Brain microvascular endothelial cell (primary cell): ENCODE measurements around the gene JAG1.

ENCODE experiments used
- DNase-seq: peaks from one replicate; pipeline ENCODE4 v3.0.0-alpha.2; 2020
- H3K27ac ChIP-seq: fragments of 250-450 bp; sonication (Bioruptor Pico); 2 replicates; pipeline ENCODE4 v1.5.1; 2020; ENCODE audit warnings: mild to moderate bottlenecking, moderate library complexity
- H3K27me3 ChIP-seq: fragments of 250-450 bp; sonication (Bioruptor Pico); replicated peaks from 2 replicates; pipeline ENCODE4 v1.5.1; 2020; ENCODE audit warnings: mild to moderate bottlenecking
- H3K36me3 ChIP-seq: fragments of 250-450 bp; sonication (Bioruptor Pico); replicated peaks from 2 replicates; pipeline ENCODE4 v1.5.1; 2020; ENCODE audit warnings: mild to moderate bottlenecking
- H3K4me3 ChIP-seq: 2 replicates; pipeline ENCODE4 v1.5.1; 2011; ENCODE audit warnings: low read depth, mild to moderate bottlenecking, control low read depth, low read length, moderate library complexity
- CTCF ChIP-seq: IDR thresholded peaks from 2 replicates; pipeline ENCODE4 v1.5.1; 2011; ENCODE audit warnings: low read depth, mild to moderate bottlenecking, moderate library complexity, low read length, control low read depth, inconsistent platforms; ENCODE audit errors: missing control alignments
- in situ Hi-C: cut with HindIII; loops from 2 replicates; pipeline ENCODE4 v1.10.0; 2017; ENCODE audit warnings: low sequenced_read_pairs, low pct_ligation_motif_present

Gene JAG1

DNA sequence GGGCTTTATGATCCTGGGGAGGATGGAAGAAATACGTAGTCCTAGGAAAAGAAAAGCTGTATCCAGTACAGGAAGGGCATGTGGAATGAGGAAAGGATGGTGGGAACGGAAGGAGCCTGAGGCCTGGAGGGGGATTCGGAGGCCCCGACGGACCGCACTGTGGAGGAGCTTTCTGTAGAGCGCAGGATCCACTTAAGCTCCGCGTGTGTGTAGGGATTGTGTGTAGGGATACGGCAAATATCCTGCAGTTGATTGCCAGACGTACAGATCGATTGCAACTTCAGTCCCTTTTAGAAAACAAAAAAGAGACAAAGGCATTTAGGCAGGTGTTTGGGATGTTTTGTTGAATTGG lies 32.6 kb upstream of the JAG1 start:
- Histone ChIP-seq H3K27me3 (no peaks in the 10 kb centered on the region), H3K4me3 (no peak overlapping the region), H3K36me3 (no peaks in the 10 kb centered on the region), H3K27ac (no peak overlapping the region)
- no peak for DNase-seq
- TF ChIP-seq CTCF: no peak
- in situ Hi-C loops: no loop called here

GRCh38 chr20:10705801-10706459 lies 32.1 kb upstream of the JAG1 start:
- in situ Hi-C loops: no loop called here
- Histone ChIP-seq H3K27ac (no peak overlapping the region), H3K36me3 (no peaks in the 10 kb centered on the region), H3K27me3 (no peaks in the 10 kb centered on the region), H3K4me3 (no peak overlapping the region)
- DNase-seq: no peak
- TF ChIP-seq CTCF: no peak

GRCh38 chr20:10701607-10702006 lies 27.8 kb upstream of the JAG1 start:
- H3K4me3 ChIP-seq: no peak overlapping the region
- no peak overlapping the region for H3K27ac ChIP-seq
- no peaks in the 10 kb centered on the region for H3K36me3 ChIP-seq
- TF ChIP-seq CTCF: peak; percentile 17
- no peaks in the 10 kb centered on the region for H3K27me3 ChIP-seq
- in situ Hi-C loops: no loop called here
- DNase-seq: no peak

- DNase-seq: no peak
- no peaks in the 10 kb centered on the region for H3K27me3 ChIP-seq
- H3K36me3 ChIP-seq: no peaks in the 10 kb centered on the region
- H3K27ac ChIP-seq: no peak overlapping the region
- no peak overlapping the region for H3K4me3 ChIP-seq
- in situ Hi-C loops: no loop called here
- TF ChIP-seq CTCF: no peak
These were observed 26.1 kb upstream of the JAG1 start for GRCh38 chr20:10699941-10700340.

GRCh38 chr20:10699489-10699888 lies 25.7 kb upstream of the JAG1 start:
- in situ Hi-C loops: no loop called here
- H3K36me3 ChIP-seq: no peaks in the 10 kb centered on the region
- no peak overlapping the region for H3K4me3 ChIP-seq
- H3K27ac ChIP-seq: no peak overlapping the region
- H3K27me3 ChIP-seq: no peaks in the 10 kb centered on the region
- TF ChIP-seq CTCF: no peak
- no peak for DNase-seq

GRCh38 chr20:10696650-10697049 lies 22.9 kb upstream of the JAG1 start:
- peak; percentile 76 for TF ChIP-seq CTCF
- no peak overlapping the region for H3K27ac ChIP-seq
- no peak overlapping the region for H3K4me3 ChIP-seq
- in situ Hi-C loops: no loop called here
- H3K27me3 ChIP-seq: no peaks in the 10 kb centered on the region
- no peak for DNase-seq
- no peaks in the 10 kb centered on the region for H3K36me3 ChIP-seq
